Measurements from ENCODE around the gene PCAT6. TPM values are rescaled to one million over a fixed set of nuclear protein-coding genes. Genes with fewer than 3 reads are reported as not detected.
A peak's percentile ranks its signal among the peaks of the same experiment; 100 is the strongest.

PCAT6 gene
- not detected for total RNA-seq

GRCh38 chr1:202810615-202811295 lies at the start of gene PCAT6:
Gene PCAT6, plus strand, starts transcription at chr1:202810954.
- Histone ChIP-seq H3K4me1 (peaks cover 13 to 43% (median 34%) of the 10 kb centered on the region in 4 donors), H3K27ac (replicated peaks in 1 of 4) (peak within 1 kb of the TSS; percentile 82 to 88 (median 84)), H3K4me3 (peak within 1 kb of the TSS; percentile 71 to 80 (median 78)), H3K36me3 (no peaks in the 10 kb centered on the region), H3K27me3 (no peaks in the 10 kb centered on the region), H3K9me3 (no peaks in the 10 kb centered on the region)
- peak; percentile 98 for DNase-seq (ENCODE audit: extremely low spot score)
- TF ChIP-seq CTCF (IDR thresholded peaks at IDR 0.05): peak in 1 of 3 experiments; percentile 21
- TF ChIP-seq EP300 (IDR thresholded peaks at IDR 0.05): no peak
- peak; percentile 25 for TF ChIP-seq POLR2A (IDR thresholded peaks at IDR 0.05; ENCODE audit: low read depth)
- peak; percentile 91 to 92 for TF ChIP-seq POLR2AphosphoS5 (IDR thresholded peaks at IDR 0.05)
- 0% methylated on average over 14 of the region's 53 CpGs for WGBS
- intact Hi-C loops (cut with DNase I): loop anchor here (2.0 to 5.0 kb wide), 2 partner anchors 52 to 78 kb away; partner anchors contain the start of gene RABIF

GRCh38 chr1:202762019-202762418 lies 48.7 kb upstream of the PCAT6 start:
- WGBS: 56% methylated on average over 2 of the region's 2 CpGs
- no peak for TF ChIP-seq POLR2A (IDR thresholded peaks at IDR 0.05; ENCODE audit: low read depth)
- TF ChIP-seq POLR2AphosphoS5 (IDR thresholded peaks at IDR 0.05): no peak
- TF ChIP-seq EP300 (IDR thresholded peaks at IDR 0.05): no peak
- TF ChIP-seq CTCF (IDR thresholded peaks at IDR 0.05): no peak

GRCh38 chr1:202765721-202766120 lies 45.0 kb upstream of the PCAT6 start:
- H3K27me3 ChIP-seq: no peaks in the 10 kb centered on the region
- peaks cover 19 to 76% (median 51%) of the 10 kb centered on the region in 4 donors for H3K36me3 ChIP-seq
- peaks cover 0 to 7% (median 3%) of the 10 kb centered on the region in 4 donors for H3K4me1 ChIP-seq
- H3K27ac ChIP-seq (replicated peaks in 1 of 4): no peak overlapping the region
- 27% methylated on average over 1 of the region's 1 CpG for WGBS
- H3K4me3 ChIP-seq: no peak overlapping the region
- intact Hi-C loops (cut with DNase I): no loop called here
- H3K9me3 ChIP-seq: no peaks in the 10 kb centered on the region
- TF ChIP-seq CTCF (IDR thresholded peaks at IDR 0.05) (no peak), EP300 (IDR thresholded peaks at IDR 0.05) (no peak), POLR2A (IDR thresholded peaks at IDR 0.05; ENCODE audit: low read depth) (no peak), POLR2AphosphoS5 (IDR thresholded peaks at IDR 0.05) (no peak)
- DNase-seq (ENCODE audit: extremely low spot score): no peak

More at GRCh38 chr1:202762019-202762418, 48.7 kb upstream of the PCAT6 start:
- Histone ChIP-seq H3K27me3 (no peaks in the 10 kb centered on the region), H3K27ac (replicated peaks in 1 of 4) (peak overlapping the region in 2 of 4 donors; percentile 5 to 30), H3K4me3 (no peak overlapping the region), H3K36me3 (peaks cover 46 to 86% (median 81%) of the 10 kb centered on the region in 4 donors), H3K9me3 (no peaks in the 10 kb centered on the region), H3K4me1 (peaks cover 0 to 7% (median 3%) of the 10 kb centered on the region in 4 donors)
- no peak for DNase-seq (ENCODE audit: extremely low spot score)
- intact Hi-C loops (cut with DNase I): no loop called here

- Histone ChIP-seq H3K36me3 (peaks cover 33 to 86% (median 53%) of the 10 kb centered on the region in 4 donors), H3K9me3 (no peaks in the 10 kb centered on the region), H3K27me3 (no peaks in the 10 kb centered on the region), H3K4me3 (no peak overlapping the region), H3K4me1 (no peaks in the 10 kb centered on the region), H3K27ac (replicated peaks in 1 of 4) (no peak overlapping the region)
- intact Hi-C loops (cut with DNase I): no loop called here
- TF ChIP-seq POLR2A (IDR thresholded peaks at IDR 0.05; ENCODE audit: low read depth): no peak
- no peak for TF ChIP-seq CTCF (IDR thresholded peaks at IDR 0.05)
- TF ChIP-seq EP300 (IDR thresholded peaks at IDR 0.05): no peak
- TF ChIP-seq POLR2AphosphoS5 (IDR thresholded peaks at IDR 0.05): no peak
- no peak for DNase-seq (ENCODE audit: extremely low spot score)
- WGBS: 88% methylated on average over 2 of the region's 2 CpGs
Observed at GRCh38 chr1:202770135-202770534, 40.6 kb upstream of the PCAT6 start.
